ENCODE results near the gene LTBP4. TPM values are rescaled to one million over a fixed set of nuclear protein-coding genes. Genes with fewer than 3 reads are reported as not detected.

The LTBP4 gene
- total RNA-seq, 2 donors from 2014 or later, result 687 to 905 TPM

DNA sequence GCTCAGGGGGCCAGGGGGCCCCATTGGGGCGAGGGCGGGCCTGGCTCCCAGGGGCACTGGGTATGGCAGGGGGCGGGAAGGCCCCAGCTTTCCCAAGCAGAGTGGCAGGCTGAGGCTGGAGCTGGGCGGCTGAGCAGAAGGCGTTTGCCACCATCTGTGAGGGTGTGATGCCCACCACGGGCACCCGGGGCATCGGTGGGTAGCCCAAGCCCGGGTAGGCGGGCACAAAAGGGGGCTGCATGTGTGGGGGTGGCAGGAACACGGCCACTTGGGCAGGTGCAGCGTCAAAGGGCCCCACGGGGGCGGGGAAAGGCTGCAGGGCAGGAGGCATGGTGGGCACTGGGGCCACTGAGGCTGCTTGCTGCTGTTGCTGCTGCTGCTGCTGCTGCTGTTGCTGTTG is 66.4 kb downstream of the LTBP4 start:
- H3K4me1 ChIP-seq (ENCODE audit: control insufficient read depth in 1 of 2, low read depth in 2 of 2), result peaks cover 0 to 12% of the 10 kb centered on the region in 2 donors
- ATAC-seq (ENCODE audit: insufficient number of reproducible peaks, low FRiP score, low read depth) (no peak), DNase-seq (ENCODE audit: low spot score) (no peak)
- TF ChIP-seq CTCF (IDR thresholded peaks at IDR 0.05), result no peak
- no peaks in the 10 kb centered on the region for H3K27me3 ChIP-seq (replicated peaks; ENCODE audit: insufficient read depth)
- H3K27ac ChIP-seq, result no peak overlapping the region
- H3K36me3 ChIP-seq, result peaks cover 55% of the 10 kb centered on the region
- no peak overlapping the region for H3K4me3 ChIP-seq
- no peaks in the 10 kb centered on the region for H3K9me3 ChIP-seq

GRCh38 chr19:40668991-40669614 is 67.9 kb downstream of the LTBP4 start:
- ATAC-seq (ENCODE audit: insufficient number of reproducible peaks, low FRiP score, low read depth) (no peak), DNase-seq (ENCODE audit: low spot score) (no peak)
- TF ChIP-seq CTCF (IDR thresholded peaks at IDR 0.05), result no peak
- Histone ChIP-seq H3K4me1 (ENCODE audit: control insufficient read depth in 1 of 2, low read depth in 2 of 2) (peaks cover 0 to 3% of the 10 kb centered on the region in 2 donors), H3K27me3 (replicated peaks; ENCODE audit: insufficient read depth) (no peaks in the 10 kb centered on the region), H3K36me3 (peaks cover 70% of the 10 kb centered on the region), H3K4me3 (no peak overlapping the region), H3K9me3 (no peaks in the 10 kb centered on the region), H3K27ac (no peak overlapping the region)

DNA sequence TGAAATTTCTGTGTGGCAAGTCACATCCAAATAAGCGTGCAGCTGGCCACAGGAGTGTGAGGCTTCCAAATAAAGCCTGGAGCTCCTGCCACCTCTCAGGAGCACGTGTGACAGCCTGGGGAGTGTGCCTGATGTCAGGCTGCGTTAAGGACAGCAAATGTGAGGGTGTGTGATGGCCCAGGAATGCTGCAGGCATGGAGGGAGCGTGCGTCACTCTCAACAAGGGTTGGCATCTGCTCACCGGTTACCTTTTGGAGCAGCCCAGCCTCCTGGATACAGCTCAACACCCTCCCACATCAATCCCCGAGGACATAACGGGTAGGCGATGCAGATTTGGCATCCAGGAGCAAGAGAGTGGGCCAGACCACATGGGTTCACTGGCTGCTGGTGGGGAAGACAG is 70.2 kb downstream of the LTBP4 start:
- ATAC-seq (ENCODE audit: insufficient number of reproducible peaks, low FRiP score, low read depth) (no peak), DNase-seq (ENCODE audit: low spot score) (no peak)
- H3K27ac ChIP-seq, result no peak overlapping the region
- H3K9me3 ChIP-seq, result no peaks in the 10 kb centered on the region
- no peaks in the 10 kb centered on the region for H3K4me1 ChIP-seq (ENCODE audit: control insufficient read depth in 1 of 2, low read depth in 2 of 2)
- no peaks in the 10 kb centered on the region for H3K27me3 ChIP-seq (replicated peaks; ENCODE audit: insufficient read depth)
- no peak overlapping the region for H3K4me3 ChIP-seq
- no peak for TF ChIP-seq CTCF (IDR thresholded peaks at IDR 0.05)
- H3K36me3 ChIP-seq, result peaks cover 85% of the 10 kb centered on the region

DNA sequence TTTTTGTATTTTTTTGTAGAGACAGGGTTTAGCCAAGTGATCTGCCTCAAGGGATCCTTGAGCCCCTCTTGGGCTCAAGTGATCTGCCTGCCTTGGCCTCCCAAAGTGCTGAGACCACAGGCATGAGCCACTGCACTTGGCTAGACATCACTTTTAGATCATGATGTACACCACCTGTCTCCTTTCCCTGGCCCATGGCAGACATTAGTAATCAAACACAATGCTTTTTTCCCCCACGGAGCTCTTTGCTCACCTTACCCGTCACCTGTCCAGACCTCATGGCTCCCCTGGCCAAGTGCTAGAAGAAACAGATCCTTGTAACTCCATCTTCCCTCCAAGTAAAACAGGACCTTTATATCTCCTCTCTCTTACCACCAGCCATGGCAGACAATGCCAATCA is 70.9 kb downstream of the LTBP4 start:
- peaks cover 88% of the 10 kb centered on the region for H3K36me3 ChIP-seq
- no peak for ATAC-seq (ENCODE audit: insufficient number of reproducible peaks, low FRiP score, low read depth)

More for the DNA sequence above, 70.9 kb downstream of the LTBP4 start:
- H3K27me3 ChIP-seq (replicated peaks; ENCODE audit: insufficient read depth), result no peaks in the 10 kb centered on the region
- no peak for TF ChIP-seq CTCF (IDR thresholded peaks at IDR 0.05)
- no peak overlapping the region for H3K4me3 ChIP-seq
- H3K27ac ChIP-seq, result no peak overlapping the region
- H3K9me3 ChIP-seq, result no peaks in the 10 kb centered on the region
- DNase-seq (ENCODE audit: low spot score), result no peak
- H3K4me1 ChIP-seq (ENCODE audit: control insufficient read depth in 1 of 2, low read depth in 2 of 2), result no peaks in the 10 kb centered on the region
